Osteoblast (primary cell): ENCODE data around the gene BMP2K. TPM values are rescaled to one million over a fixed set of nuclear protein-coding genes. Genes with fewer than 3 reads are reported as not detected.

Experiments used
- DNase-seq: peaks from one replicate; pipeline ENCODE4 v3.0.0; 2011; ENCODE audit warnings: low spot score, mixed read lengths; ENCODE audit not compliant: insufficient read length; ENCODE audit errors: missing footprints
- H2AFZ ChIP-seq: 2 replicates; pipeline ENCODE4 v1.6.0; 2011; ENCODE audit warnings: mild to moderate bottlenecking, low read length
- H3K27ac ChIP-seq: 2 replicates; pipeline ENCODE4 v1.5.1; 2011; ENCODE audit warnings: mild to moderate bottlenecking, low read depth, low read length, moderate library complexity
- H3K27me3 ChIP-seq: 2 replicates; pipeline ENCODE4 v1.6.0; 2012; ENCODE audit warnings: mild to moderate bottlenecking, control low read depth, inconsistent platforms, low read length, moderate library complexity; ENCODE audit not compliant: insufficient read depth
- H3K36me3 ChIP-seq: 2 replicates; pipeline ENCODE4 v1.5.1; 2011; ENCODE audit warnings: mild to moderate bottlenecking, low read length, control low read depth, moderate library complexity; ENCODE audit not compliant: insufficient read depth
- H3K4me1 ChIP-seq: 2 replicates; pipeline ENCODE4 v1.5.1; 2011; ENCODE audit warnings: mild to moderate bottlenecking, low read length, control low read depth, moderate library complexity; ENCODE audit not compliant: insufficient read depth
- H3K4me2 ChIP-seq: 2 replicates; pipeline ENCODE4 v1.6.0; 2011; ENCODE audit warnings: mild to moderate bottlenecking, low read length; ENCODE audit not compliant: insufficient read depth
- H3K4me3 ChIP-seq: fragments of 200-600 bp; sonication (generic); 3 replicates; pipeline ENCODE4 v1.5.1; 2012; ENCODE audit warnings: mild to moderate bottlenecking, low read length, inconsistent platforms; ENCODE audit not compliant: insufficient read depth
- H3K79me2 ChIP-seq: 2 replicates; pipeline ENCODE4 v1.6.0; 2012; ENCODE audit warnings: mild to moderate bottlenecking, low read length, control low read depth, inconsistent platforms; ENCODE audit not compliant: insufficient read depth
- H3K9me3 ChIP-seq: 2 replicates; pipeline ENCODE4 v1.5.1; 2011; ENCODE audit warnings: low read depth, low read length, control low read depth
- H4K20me1 ChIP-seq: 2 replicates; pipeline ENCODE4 v1.6.0; 2012; ENCODE audit warnings: mild to moderate bottlenecking, low read length, control low read depth; ENCODE audit not compliant: insufficient read depth
- CTCF ChIP-seq: IDR thresholded peaks from 2 replicates; pipeline ENCODE4 v1.5.1; 2011; ENCODE audit warnings: mild to moderate bottlenecking, low read depth, low read length, moderate library complexity; ENCODE audit errors: extremely low read depth
- total RNA-seq: library from RNA; depleted of rRNA; stranded (reverse); fragments of >200 nt; gene quantifications from 2 replicates; pipeline ENCODE4 v1.2.3, GENCODE V29; 2012

Gene BMP2K
- total RNA-seq, 1 donor: 61.2 TPM

GRCh38 chr4:78870056-78870455 lies 93.9 kb downstream of the BMP2K start:
- no peaks in the 10 kb centered on the region for H3K79me2 ChIP-seq
- no peak overlapping the region for H3K27ac ChIP-seq
- DNase-seq: no peak
- no peak overlapping the region for H3K4me3 ChIP-seq
- peaks cover 27% of the 10 kb centered on the region for H3K36me3 ChIP-seq
- no peak overlapping the region for H3K4me2 ChIP-seq
- no peaks in the 10 kb centered on the region for H4K20me1 ChIP-seq
- H2AFZ ChIP-seq: no peak overlapping the region
- H3K4me1 ChIP-seq: no peaks in the 10 kb centered on the region
- H3K9me3 ChIP-seq: no peaks in the 10 kb centered on the region
- no peak for TF ChIP-seq CTCF
- no peaks in the 10 kb centered on the region for H3K27me3 ChIP-seq

GRCh38 chr4:78876568-78877320 lies 100.6 kb downstream of the BMP2K start:
- H3K4me3 ChIP-seq: no peak overlapping the region
- H2AFZ ChIP-seq: no peak overlapping the region
- no peaks in the 10 kb centered on the region for H4K20me1 ChIP-seq
- H3K4me2 ChIP-seq: no peak overlapping the region
- no peaks in the 10 kb centered on the region for H3K9me3 ChIP-seq
- DNase-seq: no peak
- TF ChIP-seq CTCF: no peak
- no peak overlapping the region for H3K27ac ChIP-seq
- peaks cover 34% of the 10 kb centered on the region for H3K36me3 ChIP-seq
- no peaks in the 10 kb centered on the region for H3K27me3 ChIP-seq
- no peaks in the 10 kb centered on the region for H3K79me2 ChIP-seq
- H3K4me1 ChIP-seq: no peaks in the 10 kb centered on the region

GRCh38 chr4:78878031-78878430 lies 101.9 kb downstream of the BMP2K start:
- no peak for TF ChIP-seq CTCF
- H4K20me1 ChIP-seq: no peaks in the 10 kb centered on the region
- no peaks in the 10 kb centered on the region for H3K9me3 ChIP-seq
- no peak overlapping the region for H3K27ac ChIP-seq
- no peaks in the 10 kb centered on the region for H3K4me1 ChIP-seq
- H3K27me3 ChIP-seq: no peaks in the 10 kb centered on the region
- DNase-seq: no peak
- H3K36me3 ChIP-seq: peaks cover 26% of the 10 kb centered on the region
- no peak overlapping the region for H3K4me3 ChIP-seq
- no peaks in the 10 kb centered on the region for H3K79me2 ChIP-seq
- H3K4me2 ChIP-seq: no peak overlapping the region
- H2AFZ ChIP-seq: no peak overlapping the region

- no peak overlapping the region for H3K4me3 ChIP-seq
- H3K36me3 ChIP-seq: peaks cover 20% of the 10 kb centered on the region
- TF ChIP-seq CTCF: no peak
- no peak for DNase-seq
- H3K9me3 ChIP-seq: no peaks in the 10 kb centered on the region
- H3K79me2 ChIP-seq: no peaks in the 10 kb centered on the region
- no peaks in the 10 kb centered on the region for H4K20me1 ChIP-seq
- H3K27me3 ChIP-seq: no peaks in the 10 kb centered on the region
- H2AFZ ChIP-seq: no peak overlapping the region
- no peak overlapping the region for H3K4me2 ChIP-seq
- no peaks in the 10 kb centered on the region for H3K4me1 ChIP-seq
- H3K27ac ChIP-seq: no peak overlapping the region
These were observed 104.8 kb downstream of the BMP2K start for GRCh38 chr4:78880874-78881492.
